Body of pancreas (tissue), 4 donors: Measurements from ENCODE around the gene EYA2. TPM values are rescaled to one million over a fixed set of nuclear protein-coding genes. Genes with fewer than 3 reads are reported as not detected.

Experiments used
- ATAC-seq: fragments of 150-250 bp; one replicate; pipeline ENCODE4 v1.9.1; 2016
- DNase-seq, 4 donors: peaks; one replicate each; pipeline ENCODE4 v3.0.0-alpha.2; 2019
- H3K27ac ChIP-seq, 4 donors: fragments of 200-600 bp; sonication (generic); 1 replicate in 3 of 4; 2 replicates in 1 of 4; pipeline versions ENCODE4 v1.5.1 to v1.6.1; 2016 to 2019; ENCODE audit warnings: mild to moderate bottlenecking in 1 of 4, mixed read lengths in 1 of 4, moderate library complexity in 1 of 4
- H3K27me3 ChIP-seq, 2 donors: fragments of 200-600 bp; sonication (generic); one replicate each; pipeline ENCODE4 v1.6.0; 2016; ENCODE audit warnings: mild to moderate bottlenecking in 1 of 2
- H3K36me3 ChIP-seq, 2 donors: fragments of 200-600 bp; sonication (generic); replicated peaks in 1 of 2; 2 replicates each; pipeline ENCODE4 v1.5.1; 2016; ENCODE audit warnings: low read depth in 2 of 2; ENCODE audit not compliant: insufficient read depth in 1 of 2
- H3K4me1 ChIP-seq: fragments of 200-600 bp; sonication (generic); one replicate; pipeline ENCODE4 v1.6.0; 2016
- H3K4me3 ChIP-seq, 2 donors: fragments of 200-600 bp; sonication (generic); 1 replicate in 1 of 2; 2 replicates in 1 of 2; pipeline ENCODE4 v1.5.1; 2016 to 2019
- H3K9me3 ChIP-seq, 3 donors: fragments of 200-600 bp; sonication (generic); 1 replicate in 2 of 3; 2 replicates in 1 of 3; pipeline ENCODE4 v1.5.1; 2016
- CTCF ChIP-seq, 7 experiments: fragments of 450-650 bp in 4 of 7; fragments of 200-600 bp in 3 of 7; sonication (generic) in 3 of 7; IDR thresholded peaks; one replicate each; pipeline ENCODE4 v1.5.1; 2016 to 2019; ENCODE audit warnings: antibody characterized with exemption in 7 of 7
- POLR2A ChIP-seq, 3 donors: fragments of 450-650 bp; IDR thresholded peaks; one replicate each; pipeline ENCODE4 v1.6.1; 2016; ENCODE audit warnings: antibody characterized with exemption in 3 of 3, mild to moderate bottlenecking in 2 of 3
- WGBS, 2 donors: methylation state at CpG; one replicate each; pipeline ENCODE4 v1.1.5; 2017; 5-methylcytosine and 5-hydroxymethylcytosine counted together
- intact Hi-C: fragments of 100-400 bp; cut with DNase I; formaldehyde crosslinking; loops from one replicate; pipeline ENCODE4 v1.15.1; 2023
- total RNA-seq, 2 donors: library from RNA; depleted of rRNA; stranded (reverse); fragments of >200 nt; gene quantifications; one replicate each; pipeline ENCODE4 v1.1.0, GENCODE V29; 2016

The EYA2 gene
- total RNA-seq, 2 donors from 2014 or later = 0.52 to 3.6 TPM

GRCh38 chr20:47057661-47058060 is 163.0 kb downstream of the EYA2 start:
- Histone ChIP-seq H3K4me1 (no peaks in the 10 kb centered on the region), H3K9me3 (no peaks in the 10 kb centered on the region), H3K4me3 (no peak overlapping the region), H3K36me3 (no peaks in the 10 kb centered on the region), H3K27ac (no peak overlapping the region), H3K27me3 (no peaks in the 10 kb centered on the region)
- WGBS, 2 donors = 55% methylated on average over 3 of the region's 3 CpGs
- ATAC-seq (no peak), DNase-seq (no peak)
- no peak for TF ChIP-seq POLR2A (IDR thresholded peaks at IDR 0.05)
- TF ChIP-seq CTCF (IDR thresholded peaks at IDR 0.05) = no peak
- intact Hi-C loops = no loop called here

GRCh38 chr20:47058236-47058635 is 163.6 kb downstream of the EYA2 start:
- TF ChIP-seq CTCF (IDR thresholded peaks at IDR 0.05) (no peak), POLR2A (IDR thresholded peaks at IDR 0.05) (no peak)
- intact Hi-C loops = no loop called here
- no peaks in the 10 kb centered on the region for H3K4me1 ChIP-seq
- WGBS, 2 donors = 64 to 77% methylated on average over 4 of the region's 4 CpGs
- ATAC-seq = no peak
- DNase-seq = no peak
- no peak overlapping the region for H3K27ac ChIP-seq
- H3K4me3 ChIP-seq = no peak overlapping the region
- no peaks in the 10 kb centered on the region for H3K36me3 ChIP-seq
- no peaks in the 10 kb centered on the region for H3K9me3 ChIP-seq
- no peaks in the 10 kb centered on the region for H3K27me3 ChIP-seq

GRCh38 chr20:47059536-47059935 is 164.9 kb downstream of the EYA2 start:
- WGBS, 2 donors = 69 to 70% methylated on average over 4 of the region's 4 CpGs
- Histone ChIP-seq H3K27ac (no peak overlapping the region), H3K9me3 (no peaks in the 10 kb centered on the region), H3K4me3 (no peak overlapping the region), H3K27me3 (no peaks in the 10 kb centered on the region), H3K36me3 (no peaks in the 10 kb centered on the region), H3K4me1 (no peaks in the 10 kb centered on the region)
- TF ChIP-seq CTCF (IDR thresholded peaks at IDR 0.05) (no peak), POLR2A (IDR thresholded peaks at IDR 0.05) (no peak)
- no peak for DNase-seq
- no peak for ATAC-seq
- intact Hi-C loops = no loop called here

GRCh38 chr20:47061549-47061948 is 166.9 kb downstream of the EYA2 start:
- Histone ChIP-seq H3K27ac (no peak overlapping the region), H3K9me3 (no peaks in the 10 kb centered on the region)
- no peak for ATAC-seq

More at GRCh38 chr20:47061549-47061948, 166.9 kb downstream of the EYA2 start:
- WGBS, 2 donors = 71 to 73% methylated on average over 6 to 8 of the region's 8 CpGs
- no peak for TF ChIP-seq CTCF (IDR thresholded peaks at IDR 0.05)
- TF ChIP-seq POLR2A (IDR thresholded peaks at IDR 0.05) = no peak
- Histone ChIP-seq H3K36me3 (no peaks in the 10 kb centered on the region), H3K4me1 (no peaks in the 10 kb centered on the region), H3K27me3 (no peaks in the 10 kb centered on the region), H3K4me3 (no peak overlapping the region)
- no peak for DNase-seq
- intact Hi-C loops = no loop called here
